ENCODE results near the gene GNAT1.
"Not testable (repeated sequence)": the region's sequence is repeated elsewhere in the genome, so short reads cannot be mapped to it uniquely, and the experiment has no call there.

The GNAT1 gene

GRCh38 chr3:50201573-50202315 is 10.3 kb downstream of the GNAT1 start:
- no peak for DNase-seq

DNA sequence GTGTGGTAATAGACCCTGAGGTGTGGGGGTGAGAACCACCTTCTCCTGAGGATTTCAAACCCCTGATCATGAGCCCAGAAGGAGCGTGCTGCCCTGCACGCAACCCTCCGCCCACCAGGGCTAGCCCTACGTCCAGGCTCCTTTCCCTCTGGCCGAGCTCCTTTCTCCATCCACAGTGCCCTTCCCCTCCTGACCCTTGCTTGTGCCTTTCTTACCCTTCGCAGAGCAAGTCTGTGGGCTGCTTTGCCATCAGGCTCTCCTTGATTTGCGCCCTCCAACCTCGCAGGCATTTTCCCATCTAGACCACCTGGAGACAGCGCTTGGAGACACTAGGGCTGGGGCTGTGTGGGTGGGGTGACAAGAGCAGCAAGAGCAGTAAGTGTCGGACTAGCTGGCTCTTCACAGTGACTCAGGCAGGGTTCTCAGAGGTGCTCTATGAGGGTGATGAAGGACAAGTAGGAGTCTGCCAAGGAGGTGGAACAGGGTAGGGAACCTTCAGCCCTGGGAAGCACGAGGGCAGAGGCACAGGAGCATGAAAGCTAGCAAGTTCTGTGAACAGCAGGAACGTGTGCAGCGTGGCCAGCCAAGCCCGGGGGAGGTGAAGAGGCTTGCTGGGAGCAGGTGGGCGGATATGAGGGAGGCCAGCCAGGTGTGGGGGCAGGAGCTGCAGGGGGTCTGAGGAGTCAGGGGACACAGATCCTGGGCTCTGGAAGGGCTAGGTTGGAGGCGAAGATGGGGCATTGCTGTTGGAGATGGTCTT is 11.1 kb downstream of the GNAT1 start:
- DNase-seq = no peak

- no peak for DNase-seq
Observed at GRCh38 chr3:50203113-50203808, 11.9 kb downstream of the GNAT1 start.

DNA sequence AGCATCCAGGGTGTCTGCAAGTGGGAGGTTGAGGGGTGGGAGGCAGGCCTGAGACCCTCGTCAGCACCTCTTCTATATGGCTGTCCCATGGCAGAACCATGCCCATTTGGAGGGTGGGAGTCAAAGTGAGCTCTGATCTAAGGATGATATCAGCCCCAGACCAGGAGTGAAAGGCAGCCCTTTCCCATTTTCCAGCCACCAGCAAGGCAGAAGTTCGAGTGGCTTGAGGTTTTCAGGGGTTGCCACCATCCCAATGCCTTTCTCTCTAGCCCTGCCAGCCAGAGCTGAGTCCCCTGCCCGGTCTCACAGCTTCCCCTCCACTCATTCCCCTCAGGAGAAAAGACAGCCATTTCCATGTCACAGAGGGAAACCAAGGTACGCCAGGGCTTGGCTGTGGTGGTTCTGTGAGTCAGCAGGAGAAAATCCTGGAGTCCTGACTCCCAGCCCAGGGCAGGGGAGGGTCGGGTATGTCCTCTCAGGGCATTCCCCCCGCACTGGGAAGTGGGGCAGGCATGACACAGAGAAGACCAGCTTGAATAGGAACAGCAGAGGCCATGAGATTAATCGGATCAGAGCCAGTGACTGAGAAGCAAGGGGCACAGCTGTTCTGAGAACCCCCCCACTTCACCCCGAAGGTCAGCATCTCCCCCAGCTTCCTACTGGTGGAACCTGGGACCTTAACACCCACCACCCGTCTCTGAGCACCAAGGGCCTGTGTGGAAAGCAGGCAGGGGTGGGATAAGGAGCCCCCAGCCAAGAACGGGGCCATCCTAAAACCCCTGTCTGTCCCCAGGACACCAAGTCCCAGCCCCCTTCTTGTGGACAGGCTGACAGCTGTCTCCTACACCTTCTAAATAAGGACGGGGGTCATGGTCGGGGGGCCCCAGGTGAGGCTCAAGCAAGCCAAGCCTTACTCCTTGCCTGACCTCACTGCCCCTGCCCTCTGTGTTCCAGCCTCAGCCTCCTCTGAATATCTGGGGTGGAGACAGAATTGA is 12.7 kb downstream of the GNAT1 start:
- DNase-seq = no peak

DNA sequence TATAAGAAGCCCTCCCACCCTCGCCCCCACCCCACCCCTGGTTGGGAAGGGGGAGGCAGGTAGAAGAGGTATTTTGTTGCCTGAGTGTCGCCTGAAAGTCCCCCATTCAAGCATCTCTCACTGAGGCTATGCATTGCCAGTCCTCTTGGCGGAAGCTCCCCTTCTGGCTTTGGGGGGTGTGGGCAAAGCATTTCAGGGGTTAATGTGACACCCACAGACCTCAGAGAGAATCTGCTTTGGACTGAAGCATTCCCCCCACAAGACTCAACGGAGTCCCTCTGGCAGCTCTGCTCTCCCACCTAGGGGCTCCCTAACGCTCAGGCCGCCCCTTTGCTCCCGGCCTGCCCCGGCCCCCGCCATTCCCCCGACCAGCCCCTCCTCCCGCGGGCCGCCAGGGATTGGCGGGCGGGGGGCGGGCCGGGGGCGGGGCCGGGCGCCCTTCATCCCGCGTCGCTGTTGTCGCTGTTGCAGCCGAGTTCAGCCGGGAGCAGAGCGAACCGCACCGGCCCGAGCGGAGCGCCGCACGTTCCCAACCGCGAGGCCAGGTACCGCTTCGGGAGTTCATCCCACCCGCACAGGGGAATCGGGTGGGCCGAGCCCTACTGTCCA is 13.5 kb downstream of the GNAT1 start, which contains the start of gene SLC38A3:
Gene SLC38A3 (plus strand): TSS at position 468 of the 609 bp plus-strand sequence. CDS start 8,929 bp downstream, outside the sequence.
- DNase-seq = peak in 42 of 58 donors; percentile 8 to 66 (median 38)

GRCh38 chr3:50205413-50206276 is 14.2 kb downstream of the GNAT1 start:
- DNase-seq = peak in 22 of 58 donors; percentile 10 to 59 (median 24)

- no peak for DNase-seq
Observed at GRCh38 chr3:50207359-50208042, 16.1 kb downstream of the GNAT1 start.

DNA sequence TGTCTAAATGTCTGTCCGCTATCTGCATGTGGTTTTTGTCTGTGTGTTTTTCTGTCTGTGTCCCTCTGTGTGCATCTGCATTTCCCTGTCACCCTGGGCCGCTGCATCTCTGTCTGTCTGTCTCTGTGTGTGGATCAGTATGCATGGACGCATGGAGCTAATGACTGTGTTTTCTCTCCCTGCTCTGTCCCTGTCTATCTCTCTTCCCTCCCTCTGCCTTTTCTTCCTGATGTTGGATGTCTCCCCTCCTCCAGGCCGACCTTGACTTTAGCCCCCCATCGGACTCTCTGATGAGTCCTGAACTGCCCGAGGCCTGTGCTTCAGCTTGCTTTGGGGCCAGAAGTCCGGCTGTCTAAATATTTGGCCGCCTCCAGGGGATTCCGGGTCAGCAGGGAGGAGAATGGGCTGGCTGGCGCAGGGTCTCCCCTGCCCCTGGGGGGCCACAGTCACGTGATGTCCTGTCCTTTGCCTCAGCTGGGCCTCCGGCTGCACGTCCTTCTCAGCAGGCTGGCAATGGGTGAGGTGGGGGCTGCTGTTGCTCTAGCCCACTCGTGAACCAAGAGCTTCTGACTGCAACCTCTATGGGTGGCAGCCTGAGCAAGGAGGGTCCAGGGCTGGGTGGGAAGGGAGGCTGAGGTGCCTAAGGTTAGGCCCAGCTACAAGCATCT is 17.4 kb downstream of the GNAT1 start:
- no peak for DNase-seq

- DNase-seq = no peak
Observed at GRCh38 chr3:50210176-50210509, 18.7 kb downstream of the GNAT1 start.

DNA sequence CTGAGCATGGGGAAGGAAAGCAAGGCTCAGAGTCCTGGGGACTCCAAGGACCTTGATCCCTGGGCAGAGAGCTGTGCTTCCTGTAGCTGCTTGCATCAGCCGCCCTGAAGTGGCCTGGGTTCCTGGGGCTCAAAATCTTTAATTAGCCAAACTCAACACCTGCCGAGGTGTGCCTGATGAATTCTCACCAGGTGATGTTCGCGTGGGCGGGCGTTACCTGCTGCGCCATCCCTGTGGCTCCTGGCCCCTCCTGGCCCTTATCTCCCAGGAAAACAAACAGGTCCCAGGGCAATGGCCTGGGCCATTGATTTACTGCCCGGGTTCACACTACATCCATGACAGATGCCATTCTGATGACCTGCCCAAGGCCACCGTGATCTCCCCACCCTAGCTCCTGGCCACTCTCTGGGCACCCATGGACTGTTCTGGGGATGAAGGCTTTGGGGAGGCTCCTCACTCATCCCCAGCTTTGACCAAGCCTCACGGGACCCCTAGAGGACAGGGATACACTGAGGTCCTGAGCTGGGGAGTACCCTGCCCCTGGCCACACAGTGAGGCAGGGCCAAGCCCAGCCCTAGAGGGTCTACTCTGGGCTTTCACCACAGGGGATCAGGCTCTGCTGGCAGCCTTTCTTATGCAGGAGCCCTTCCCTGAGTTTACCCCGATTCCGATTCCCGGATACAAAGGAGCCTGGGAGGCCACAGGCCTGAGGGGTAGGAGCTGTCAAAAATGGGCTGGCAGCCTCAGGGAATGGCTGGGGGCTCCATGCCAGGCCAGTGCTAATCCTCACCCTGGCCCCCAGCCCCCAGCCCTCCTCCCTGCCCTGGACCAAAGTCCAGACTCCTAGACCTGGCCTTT is 19.3 kb downstream of the GNAT1 start:
- DNase-seq = no peak

GRCh38 chr3:50211368-50211717 is 19.9 kb downstream of the GNAT1 start:
- DNase-seq = not testable (repeated sequence)

GRCh38 chr3:50211930-50212329 is 20.5 kb downstream of the GNAT1 start:
- peak in 2 of 58 donors; percentile 20 to 34 for DNase-seq

DNA sequence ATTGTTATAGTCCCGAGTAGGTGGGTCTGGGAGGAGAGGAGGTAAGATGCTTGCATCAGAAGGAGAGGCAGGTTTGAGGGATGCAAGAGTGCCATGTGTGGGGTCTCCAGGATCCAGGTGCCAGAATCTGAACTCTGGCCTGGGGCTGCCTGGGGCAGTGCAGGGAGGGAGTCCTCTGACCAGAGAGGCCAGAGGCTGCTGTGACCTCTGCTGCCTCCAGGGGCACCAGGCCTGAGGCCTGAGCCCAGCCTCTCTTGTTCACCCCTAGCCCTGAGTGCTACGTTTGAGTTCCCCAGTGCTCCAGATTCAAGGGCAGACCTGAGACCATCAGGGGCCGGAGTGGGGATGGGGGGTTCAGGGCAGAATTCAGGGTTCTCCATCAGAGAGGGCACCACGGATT is 21.1 kb downstream of the GNAT1 start:
- no peak for DNase-seq

DNA sequence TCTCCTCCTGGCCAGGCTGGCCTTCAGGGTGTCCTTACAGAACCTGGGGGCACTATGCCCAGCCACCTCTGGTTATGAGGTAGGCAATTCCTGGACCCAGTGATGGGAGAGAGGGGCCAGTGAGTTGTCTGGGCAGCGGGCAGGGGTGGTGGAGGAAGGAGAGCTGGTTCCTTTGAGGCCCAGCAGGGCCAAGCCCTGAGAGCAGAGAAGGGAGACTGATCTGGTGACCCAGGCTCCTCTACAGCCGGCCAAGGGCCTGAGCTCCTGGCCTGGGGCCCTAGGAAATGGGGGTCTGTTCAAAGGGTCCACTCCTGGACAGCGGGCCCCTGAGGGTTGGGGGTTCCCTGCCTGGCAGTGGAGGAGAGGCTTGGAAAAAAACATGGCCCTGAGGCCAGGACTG is 21.6 kb downstream of the GNAT1 start:
- peak in 1 of 58 donors; percentile 71 for DNase-seq

GRCh38 chr3:50213373-50213772 is 22.0 kb downstream of the GNAT1 start:
- DNase-seq = peak in 56 of 58 donors; percentile 20 to 96 (median 83)

DNA sequence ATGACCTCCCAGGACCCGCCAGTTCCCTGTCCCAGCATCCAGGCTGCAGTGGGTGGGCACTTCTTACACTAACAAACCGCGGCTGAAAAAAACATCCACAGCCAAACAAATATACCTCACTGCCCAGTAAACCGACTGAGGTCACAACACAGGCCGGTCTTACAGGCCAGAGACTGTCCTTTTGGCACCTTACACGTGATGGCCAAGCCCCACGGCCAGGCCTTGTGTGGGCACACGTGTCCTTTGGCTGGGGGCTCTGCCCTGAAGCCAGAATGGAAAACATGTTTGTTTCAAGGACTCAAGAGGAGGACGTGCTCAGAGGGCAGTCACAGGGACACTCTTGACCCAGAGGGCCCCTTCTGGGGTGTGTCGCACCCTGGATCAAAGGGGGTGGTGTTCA is 23.4 kb downstream of the GNAT1 start:
- DNase-seq = no peak

DNA sequence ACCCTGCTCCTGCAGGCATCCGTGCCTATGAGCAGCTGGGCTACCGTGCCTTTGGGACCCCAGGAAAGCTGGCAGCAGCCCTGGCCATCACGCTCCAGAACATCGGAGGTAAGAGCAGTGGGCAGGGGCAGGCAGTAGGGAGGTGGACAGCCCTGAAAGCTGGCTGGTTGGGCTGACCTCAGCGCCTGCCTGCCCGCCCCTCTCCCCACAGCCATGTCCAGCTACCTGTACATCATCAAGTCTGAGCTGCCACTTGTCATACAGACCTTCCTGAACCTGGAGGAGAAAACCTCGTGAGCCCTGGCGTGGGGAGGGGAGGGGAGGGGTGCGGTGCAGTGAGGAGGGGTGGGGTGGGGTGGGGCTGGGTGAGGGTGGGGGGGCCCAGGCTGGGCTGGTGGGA is 24.1 kb downstream of the GNAT1 start:
- DNase-seq = no peak

Measured in anterior cingulate cortex (tissue), 58 donors.